CD4-positive, alpha-beta memory T cell (primary cell): ENCODE results near the gene MYL12A. TPM values are rescaled to one million over a fixed set of nuclear protein-coding genes. Genes with fewer than 3 reads are reported as not detected.
"Not testable (repeated sequence)": the region's sequence is repeated elsewhere in the genome, so short reads cannot be mapped to it uniquely, and the experiment has no call there.

Source experiments
- CTCF ChIA-PET: fragments of 350-600 bp; sonication (Branson Sonifier 250); formaldehyde crosslinking; loops from one replicate; lab custom pipeline; 2021; ENCODE audit warnings: inconsistent platforms; ENCODE audit not compliant: partially characterized antibody; lab: Charles Lee
- POLR2A ChIA-PET: fragments of 350-600 bp; sonication (Branson Sonifier 250); formaldehyde crosslinking; loops from one replicate; lab custom pipeline; 2021; ENCODE audit not compliant: partially characterized antibody; lab: Charles Lee
- DNase-seq, 5 donors: peaks; one replicate each; pipeline versions ENCODE4 v3.0.0 to v3.0.0-alpha.2; 2020 to 2022; ENCODE audit warnings: mixed read lengths in 1 of 5
- H3K27ac ChIP-seq: one replicate; pipeline ENCODE4 v1.7.0; 2013; ENCODE audit warnings: low read depth, low read length
- H3K27me3 ChIP-seq: 2 replicates; pipeline ENCODE4 v1.7.0; 2013; ENCODE audit warnings: mild to moderate bottlenecking, low read length, moderate library complexity; ENCODE audit not compliant: insufficient read depth
- H3K36me3 ChIP-seq: 2 replicates; pipeline ENCODE4 v1.7.0; 2013; ENCODE audit warnings: mild to moderate bottlenecking, low read length, moderate library complexity; ENCODE audit not compliant: insufficient read depth
- H3K4me1 ChIP-seq: 2 replicates; pipeline ENCODE4 v1.7.0; 2013; ENCODE audit warnings: mild to moderate bottlenecking, low read length, moderate library complexity; ENCODE audit not compliant: insufficient read depth
- H3K4me3 ChIP-seq, 2 donors: one replicate each; pipeline ENCODE4 v1.7.0; 2013; ENCODE audit warnings: low read length in 2 of 2, mild to moderate bottlenecking in 1 of 2
- H3K9me3 ChIP-seq, 2 donors: one replicate each; pipeline ENCODE4 v1.7.0; 2013; ENCODE audit warnings: low read length in 2 of 2, control low read depth in 1 of 2; ENCODE audit not compliant: control insufficient read depth in 1 of 2
- H3K27ac Mint-ChIP-seq, 7 donors: one replicate each; pipeline ENCODE4 v1.8.0; 2020 to 2021; ENCODE audit warnings: mixed read lengths in 7 of 7, mild to moderate bottlenecking in 6 of 7, inconsistent platforms in 3 of 7, moderate library complexity in 3 of 7
- H3K27me3 Mint-ChIP-seq, 2 donors: one replicate each; pipeline ENCODE4 v1.8.0; 2020 to 2021; ENCODE audit warnings: mixed read lengths in 2 of 2
- H3K36me3 Mint-ChIP-seq, 2 donors: one replicate each; pipeline ENCODE4 v1.8.0; 2020 to 2021; ENCODE audit warnings: mixed read lengths in 2 of 2, inconsistent platforms in 1 of 2, mild to moderate bottlenecking in 1 of 2
- H3K4me1 Mint-ChIP-seq, 4 donors: one replicate each; pipeline ENCODE4 v1.8.0; 2020 to 2021; ENCODE audit warnings: mixed read lengths in 4 of 4, mild to moderate bottlenecking in 1 of 4
- H3K4me3 Mint-ChIP-seq, 8 donors: one replicate each; pipeline ENCODE4 v1.8.0; 2020 to 2021; ENCODE audit warnings: mixed read lengths in 8 of 8, mild to moderate bottlenecking in 7 of 8, moderate library complexity in 6 of 8, inconsistent platforms in 3 of 8
- H3K9me3 Mint-ChIP-seq, 8 donors: one replicate each; pipeline ENCODE4 v1.8.0; 2020 to 2021; ENCODE audit warnings: mixed read lengths in 8 of 8, mild to moderate bottlenecking in 5 of 8, inconsistent platforms in 3 of 8, moderate library complexity in 1 of 8
- intact Hi-C: fragments of 100-400 bp; cut with micrococcal nuclease; formaldehyde crosslinking; loops from one replicate; pipeline ENCODE4 v1.15.1; 2023
- polyA plus RNA-seq, 2 donors: library from polyadenylated mRNA; unstranded; fragments of 300-500 nt; fragmentation: Illumina TruSeq; gene quantifications; one replicate each; pipeline ENCODE4 v1.2.3, GENCODE V29; 2021
- total RNA-seq, 2 experiments: library from RNA; stranded (reverse); gene quantifications; one replicate each; pipeline ENCODE4 v1.2.3, GENCODE V29; 2021

The MYL12A gene
- total and polyA plus RNA-seq, 4 experiments from 2014 or later = 477 to 3,569 (median 1,586) TPM

- Histone ChIP-seq H3K4me1 (peaks cover 81% of the 10 kb centered on the region), H3K27me3 (no peaks in the 10 kb centered on the region), H3K36me3 (peaks cover 17% of the 10 kb centered on the region), H3K27ac (peak overlapping the region; percentile 3), H3K9me3 (no peaks in the 10 kb centered on the region), H3K4me3 (no peak overlapping the region)
- H3K27ac Mint-ChIP-seq = peak overlapping the region; percentile 69 to 86 (median 77)
- peaks cover 66 to 79% (median 73%) of the 10 kb centered on the region in 4 donors for H3K4me1 Mint-ChIP-seq
- H3K4me3 Mint-ChIP-seq = peak overlapping the region in 7 of 8 donors; percentile 2 to 77 (median 47)
- ChIA-PET CTCF (interaction anchor here (1.0 kb wide), 1 partner anchor 8 kb away, joined by 3 read pairs; no protein-coding TSS in a partner anchor), POLR2A (interaction anchor here (0.9 to 1.0 kb wide), 2 partner anchors 8 to 28 kb away, joined by 3 to 5 read pairs; partner anchors contain the start of gene MYL12B)
- intact Hi-C loops = no loop called here
- H3K27me3 Mint-ChIP-seq = no peaks in the 10 kb centered on the region
- no peak for DNase-seq
- H3K36me3 Mint-ChIP-seq = peaks cover 18 to 31% of the 10 kb centered on the region in 2 donors
- no peaks in the 10 kb centered on the region for H3K9me3 Mint-ChIP-seq
These were observed 21.8 kb downstream of the MYL12A start for GRCh38 chr18:3269241-3269913.

GRCh38 chr18:3269914-3270299 lies 22.3 kb downstream of the MYL12A start:
- H3K27me3 ChIP-seq = no peaks in the 10 kb centered on the region
- peaks cover 76% of the 10 kb centered on the region for H3K4me1 ChIP-seq
- no peaks in the 10 kb centered on the region for H3K9me3 ChIP-seq
- POLR2A ChIA-PET = interaction anchor here (0.9 to 1.0 kb wide), 2 partner anchors 9 to 28 kb away, joined by 3 to 5 read pairs; partner anchors contain the start of gene MYL12B
- Mint-ChIP-seq H3K4me1 (peaks cover 61 to 76% (median 69%) of the 10 kb centered on the region in 4 donors), H3K27ac (peak overlapping the region; percentile 2 to 86 (median 77)), H3K36me3 (peaks cover 20 to 36% of the 10 kb centered on the region in 2 donors), H3K9me3 (no peaks in the 10 kb centered on the region), H3K4me3 (peak overlapping the region in 6 of 8 donors; percentile 4 to 77 (median 52)), H3K27me3 (no peaks in the 10 kb centered on the region)
- H3K36me3 ChIP-seq = peaks cover 22% of the 10 kb centered on the region
- no peak for DNase-seq
- intact Hi-C loops = no loop called here
- H3K4me3 ChIP-seq = no peak overlapping the region
- CTCF ChIA-PET = interaction anchor here (1.0 kb wide), 1 partner anchor 8 kb away, joined by 3 read pairs; no protein-coding TSS in a partner anchor
- peak overlapping the region; percentile 3 for H3K27ac ChIP-seq

GRCh38 chr18:3273042-3273441 lies 25.4 kb downstream of the MYL12A start:
- H3K4me1 ChIP-seq = peaks cover 44% of the 10 kb centered on the region
- peaks cover 31 to 52% of the 10 kb centered on the region in 2 donors for H3K36me3 Mint-ChIP-seq
- CTCF ChIA-PET = interaction anchor here (17.9 kb wide), 1 partner anchor 391 kb away, joined by 317 read pairs; no protein-coding TSS in a partner anchor
- peaks cover 37 to 49% (median 45%) of the 10 kb centered on the region in 4 donors for H3K4me1 Mint-ChIP-seq
- POLR2A ChIA-PET = interaction anchor here (2.6 kb wide), 1 partner anchor 26 kb away, joined by 13 read pairs; the partner anchor contains the start of gene MYL12A
- no peaks in the 10 kb centered on the region for H3K27me3 ChIP-seq
- H3K9me3 Mint-ChIP-seq = no peaks in the 10 kb centered on the region
- intact Hi-C loops = no loop called here
- no peak for DNase-seq
- no peak overlapping the region for H3K27ac ChIP-seq
- no peaks in the 10 kb centered on the region for H3K27me3 Mint-ChIP-seq
- no peaks in the 10 kb centered on the region for H3K9me3 ChIP-seq
- H3K4me3 ChIP-seq = no peak overlapping the region
- H3K4me3 Mint-ChIP-seq = no peak overlapping the region
- peak overlapping the region; percentile 32 to 93 (median 72) for H3K27ac Mint-ChIP-seq
- peaks cover 45% of the 10 kb centered on the region for H3K36me3 ChIP-seq

GRCh38 chr18:3277643-3278213 lies 30.1 kb downstream of the MYL12A start:
- DNase-seq, H3K9me3 ChIP-seq, H3K27ac ChIP-seq, H3K4me1 ChIP-seq, H3K27me3 Mint-ChIP-seq, intact Hi-C loops, H3K9me3 Mint-ChIP-seq, H3K4me1 Mint-ChIP-seq, H3K27me3 ChIP-seq, H3K4me3 Mint-ChIP-seq, H3K4me3 ChIP-seq: not testable (repeated sequence)
- ChIA-PET CTCF (interaction anchor here (1.0 to 17.9 kb wide), 6 partner anchors 8 to 386 kb away, joined by 3 to 317 read pairs (median 8); no protein-coding TSS in a partner anchor), POLR2A (interaction anchor here (1.6 kb wide), 1 partner anchor 16 kb away, joined by 4 read pairs; the partner anchor contains the start of gene MYL12B)
- peaks cover 44% of the 10 kb centered on the region for H3K36me3 ChIP-seq
- Mint-ChIP-seq H3K36me3 (peaks cover 36 to 54% of the 10 kb centered on the region in 2 donors), H3K27ac (peak overlapping the region in 4 of 7 donors; percentile 16 to 82 (median 41))

GRCh38 chr18:3279201-3280185 lies 31.9 kb downstream of the MYL12A start:
- Histone ChIP-seq H3K27me3 (no peaks in the 10 kb centered on the region), H3K27ac (no peak overlapping the region), H3K36me3 (peaks cover 27% of the 10 kb centered on the region), H3K9me3 (no peaks in the 10 kb centered on the region), H3K4me3 (no peak overlapping the region), H3K4me1 (no peaks in the 10 kb centered on the region)
- H3K4me1 Mint-ChIP-seq = peaks cover 3 to 7% (median 4%) of the 10 kb centered on the region in 4 donors
- no peaks in the 10 kb centered on the region for H3K27me3 Mint-ChIP-seq
- DNase-seq = no peak
- ChIA-PET POLR2A (interaction anchor here (0.7 to 1.6 kb wide), 7 partner anchors 16 to 387 kb away, joined by 3 to 5 read pairs (median 4); partner anchors contain the start of gene MYL12B), CTCF (interaction anchor here (0.6 to 17.9 kb wide), 9 partner anchors 8 to 384 kb away, joined by 3 to 317 read pairs (median 6); no protein-coding TSS in a partner anchor)
- H3K27ac Mint-ChIP-seq = peak overlapping the region in 5 of 7 donors; percentile 9 to 93 (median 70)
- H3K9me3 Mint-ChIP-seq = no peaks in the 10 kb centered on the region
- H3K36me3 Mint-ChIP-seq = peaks cover 18 to 38% of the 10 kb centered on the region in 2 donors
- no peak overlapping the region for H3K4me3 Mint-ChIP-seq
- intact Hi-C loops = loop anchor here (2.0 kb wide), 1 partner anchor 315 kb away; no protein-coding TSS in a partner anchor
